ENCODE results near the gene EFCAB14.
"Not testable (repeated sequence)": the region's sequence is repeated elsewhere in the genome, so short reads cannot be mapped to it uniquely, and the experiment has no call there.

EFCAB14 gene

DNA sequence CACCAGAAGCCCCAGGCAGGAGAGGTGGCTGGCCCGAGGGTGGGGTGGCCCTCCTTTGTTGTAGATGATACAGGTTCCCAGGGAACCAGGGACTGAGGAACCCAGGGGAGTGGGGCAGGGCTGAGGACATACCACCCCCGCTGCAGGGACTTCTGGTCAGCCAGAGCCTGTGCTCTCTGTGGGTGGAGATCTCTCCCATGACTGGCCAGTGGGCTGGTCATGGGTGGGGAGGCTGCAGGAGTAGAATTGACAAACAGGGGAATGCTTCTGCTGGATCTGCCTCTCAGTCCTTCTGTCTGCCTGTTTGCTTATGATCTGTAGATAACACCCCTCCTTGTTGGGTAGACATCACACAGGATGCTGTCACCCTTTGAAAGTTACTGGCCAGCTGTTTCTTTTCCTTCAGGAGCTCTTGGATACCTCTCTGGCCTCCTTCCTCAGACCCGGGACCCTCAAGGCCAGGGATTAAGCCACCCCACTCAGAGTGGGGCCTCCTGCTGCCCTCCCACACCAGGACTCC, 2.8 kb upstream of the EFCAB14 start:
- no peak overlapping the region for H3K4me3 ChIP-seq (ENCODE audit: low read depth, low read length)
- TF ChIP-seq, protein P1, sequence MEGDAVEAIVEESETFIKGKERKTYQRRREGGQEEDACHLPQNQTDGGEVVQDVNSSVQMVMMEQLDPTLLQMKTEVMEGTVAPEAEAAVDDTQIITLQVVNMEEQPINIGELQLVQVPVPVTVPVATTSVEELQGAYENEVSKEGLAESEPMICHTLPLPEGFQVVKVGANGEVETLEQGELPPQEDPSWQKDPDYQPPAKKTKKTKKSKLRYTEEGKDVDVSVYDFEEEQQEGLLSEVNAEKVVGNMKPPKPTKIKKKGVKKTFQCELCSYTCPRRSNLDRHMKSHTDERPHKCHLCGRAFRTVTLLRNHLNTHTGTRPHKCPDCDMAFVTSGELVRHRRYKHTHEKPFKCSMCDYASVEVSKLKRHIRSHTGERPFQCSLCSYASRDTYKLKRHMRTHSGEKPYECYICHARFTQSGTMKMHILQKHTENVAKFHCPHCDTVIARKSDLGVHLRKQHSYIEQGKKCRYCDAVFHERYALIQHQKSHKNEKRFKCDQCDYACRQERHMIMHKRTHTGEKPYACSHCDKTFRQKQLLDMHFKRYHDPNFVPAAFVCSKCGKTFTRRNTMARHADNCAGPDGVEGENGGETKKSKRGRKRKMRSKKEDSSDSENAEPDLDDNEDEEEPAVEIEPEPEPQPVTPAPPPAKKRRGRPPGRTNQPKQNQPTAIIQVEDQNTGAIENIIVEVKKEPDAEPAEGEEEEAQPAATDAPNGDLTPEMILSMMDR (IDR thresholded peaks at IDR 0.05; ENCODE audit: borderline replicate concordance, insufficient read depth, low read depth, low read length) = no peak

DNA sequence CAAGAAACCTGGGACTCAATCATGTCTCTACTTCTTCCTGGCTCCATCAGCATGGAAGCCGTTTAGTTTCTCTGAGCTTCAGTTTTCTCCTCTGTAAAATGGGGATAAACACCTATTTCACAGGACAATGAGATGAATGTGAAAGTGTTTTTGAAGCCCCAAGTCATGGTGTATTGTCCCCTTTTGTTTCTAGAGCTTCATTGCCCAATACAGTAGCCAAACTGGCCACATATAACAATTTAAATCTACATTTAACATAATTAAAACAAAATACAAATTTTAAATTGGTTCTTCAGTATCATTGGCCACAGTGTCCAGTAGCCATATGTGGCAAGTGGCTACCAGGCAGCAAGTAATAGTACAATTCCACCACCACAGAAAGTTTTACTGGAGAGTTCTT, 2.3 kb upstream of the EFCAB14 start:
- TF ChIP-seq, protein P1 (IDR thresholded peaks at IDR 0.05; ENCODE audit: borderline replicate concordance, insufficient read depth, low read depth, low read length) = no peak
- no peak overlapping the region for H3K4me3 ChIP-seq (ENCODE audit: low read depth, low read length)

DNA sequence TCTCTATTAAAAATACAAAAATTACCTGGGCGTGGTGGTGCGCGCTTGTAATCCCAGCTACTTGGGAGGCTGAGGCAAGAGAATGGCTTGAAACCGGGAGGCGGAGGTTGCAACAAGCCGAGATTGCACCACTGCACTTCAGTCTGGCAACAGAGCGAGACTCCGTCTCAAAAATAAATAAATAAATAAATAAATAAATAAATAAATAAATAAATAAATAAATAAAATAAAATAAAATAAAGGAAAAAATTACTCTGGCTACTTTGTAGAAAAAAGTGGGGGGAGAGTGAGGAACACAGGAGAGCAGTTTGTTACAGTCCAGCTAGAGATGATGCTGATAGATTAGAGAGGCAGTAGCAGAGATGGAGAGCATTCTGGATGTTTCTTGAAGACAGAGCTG, 1.4 kb upstream of the EFCAB14 start:
- not testable (repeated sequence) for H3K4me3 ChIP-seq (ENCODE audit: low read depth, low read length)

DNA sequence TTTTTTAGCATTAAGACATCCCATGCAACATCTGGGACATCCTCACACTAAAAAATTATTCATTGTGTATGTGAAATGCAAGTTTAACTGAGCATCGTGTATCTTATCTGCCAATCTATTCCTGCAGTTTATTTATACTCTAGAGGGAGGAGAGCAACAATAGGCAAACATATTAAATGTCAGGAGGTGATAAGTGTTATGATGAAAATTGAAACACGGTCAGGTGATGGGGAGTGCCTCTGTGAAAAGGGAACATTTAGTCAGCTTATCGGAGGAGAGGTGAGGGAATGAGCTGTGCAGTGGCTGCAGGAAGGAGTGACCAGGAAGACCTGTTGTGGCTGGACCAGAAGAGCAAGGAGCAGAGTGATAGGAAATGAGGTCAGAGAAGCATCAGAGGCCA, 775 bp upstream of the EFCAB14 start:
- no peak overlapping the region for H3K4me3 ChIP-seq (ENCODE audit: low read depth, low read length)
- TF ChIP-seq, protein P1 (IDR thresholded peaks at IDR 0.05; ENCODE audit: borderline replicate concordance, insufficient read depth, low read depth, low read length) = no peak

DNA sequence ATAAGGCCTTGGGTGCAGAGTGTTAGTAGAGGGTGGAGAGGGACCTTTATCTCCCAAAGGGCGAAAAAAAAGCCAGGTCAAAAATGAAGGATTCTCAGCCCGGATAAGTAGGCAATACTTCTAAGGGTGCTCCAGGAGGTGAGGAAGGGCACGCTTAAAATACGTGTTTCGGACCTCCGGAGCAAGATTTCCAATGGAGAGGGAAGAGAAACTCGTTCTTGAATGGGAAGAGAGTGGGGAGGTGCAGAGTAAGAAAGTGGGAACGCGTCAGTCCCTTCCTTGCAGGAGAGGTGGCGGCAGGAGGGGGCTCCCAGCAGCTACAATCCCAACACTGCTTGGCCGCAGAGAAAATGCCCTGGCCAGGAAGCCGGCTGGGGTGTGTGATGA, 581 bp downstream of the EFCAB14 start:
- TF ChIP-seq, protein P1 (IDR thresholded peaks at IDR 0.05; ENCODE audit: borderline replicate concordance, insufficient read depth, low read depth, low read length) = no peak
- H3K4me3 ChIP-seq (ENCODE audit: low read depth, low read length) = peak overlapping the region; percentile 98

DNA sequence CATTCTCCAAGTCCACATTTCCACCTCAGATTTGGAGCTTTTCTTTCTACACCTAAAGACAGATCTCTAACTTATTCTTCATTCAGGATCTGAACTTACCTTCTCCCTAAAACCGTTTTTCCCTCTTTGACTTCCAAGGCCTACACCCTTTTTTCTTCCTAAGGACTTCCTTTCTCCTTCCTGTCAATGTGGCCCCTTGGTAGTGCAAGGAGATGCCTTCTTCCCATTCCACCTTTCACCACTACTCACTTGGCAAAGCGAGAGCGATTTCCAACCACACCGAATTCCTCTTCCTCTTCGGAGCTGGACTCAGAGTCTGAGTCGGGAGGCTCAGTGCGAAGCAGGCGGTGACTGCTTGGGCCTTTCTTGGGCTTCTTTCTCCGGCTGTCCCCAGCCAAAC, 1.3 kb downstream of the EFCAB14 start:
- TF ChIP-seq, protein P1 (IDR thresholded peaks at IDR 0.05; ENCODE audit: borderline replicate concordance, insufficient read depth, low read depth, low read length) = no peak
- H3K4me3 ChIP-seq (ENCODE audit: low read depth, low read length) = peak overlapping the region; percentile 98

DNA sequence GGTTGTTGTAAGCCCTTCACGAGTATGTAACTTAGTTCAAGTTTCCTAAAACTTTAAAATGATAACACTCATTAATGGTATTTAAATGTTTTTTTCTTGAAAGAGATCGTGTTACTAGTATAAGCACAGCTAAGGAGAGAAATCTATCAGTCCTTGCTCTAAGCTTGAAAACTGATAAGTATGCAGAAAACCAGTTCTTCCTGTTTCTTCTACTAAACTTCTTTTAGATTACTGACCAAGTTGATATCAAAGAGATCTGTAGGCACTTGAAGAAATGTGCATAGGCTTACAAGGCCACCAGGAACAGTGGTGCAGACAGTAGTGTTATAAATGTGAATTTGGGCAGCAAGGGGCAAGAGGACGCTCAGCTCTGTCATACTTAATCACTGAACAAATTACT, 3.9 kb downstream of the EFCAB14 start:
- H3K4me3 ChIP-seq (ENCODE audit: low read depth, low read length) = no peak overlapping the region
- TF ChIP-seq, protein P1 (IDR thresholded peaks at IDR 0.05; ENCODE audit: borderline replicate concordance, insufficient read depth, low read depth, low read length) = no peak

DNA sequence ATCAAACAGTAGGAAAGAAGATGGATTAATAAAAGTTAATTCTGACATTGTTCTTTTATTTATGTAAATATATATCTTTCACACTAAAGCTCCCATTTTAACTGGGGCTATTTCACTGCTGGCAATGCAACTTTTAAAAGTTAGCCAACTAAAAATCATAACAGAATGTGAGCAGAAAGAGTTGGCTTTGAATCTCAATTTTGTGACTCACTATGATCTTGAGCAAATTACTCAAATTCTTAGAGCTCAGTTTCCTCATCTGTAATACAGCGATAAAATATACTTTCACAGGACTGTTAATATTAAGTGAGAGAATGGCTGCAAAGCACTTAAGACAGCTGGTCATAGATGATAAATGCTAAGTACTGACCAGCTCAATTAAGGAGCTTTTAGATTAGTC, 10.8 kb downstream of the EFCAB14 start:
- H3K4me3 ChIP-seq (ENCODE audit: low read depth, low read length) = no peak overlapping the region
- TF ChIP-seq, protein P1 (IDR thresholded peaks at IDR 0.05; ENCODE audit: borderline replicate concordance, insufficient read depth, low read depth, low read length) = no peak

Data from GM12875 (cell line).